T-cell (primary cell): ENCODE data around the gene TTC13. TPM values are rescaled to one million over a fixed set of nuclear protein-coding genes. Genes with fewer than 3 reads are reported as not detected.
A peak's percentile ranks its signal among the peaks of the same experiment; 100 is the strongest.

ENCODE experiments used
- ATAC-seq, 4 experiments: fragments of 200-7000 bp in 3 of 4; fragments of 150-1000 bp in 1 of 4; cut with Tn5 transposase; replicated peaks in 1 of 4; 1 replicate in 3 of 4; 2 replicates in 1 of 4; pipeline ENCODE4 v1.10.0; 2021; ENCODE audit warnings: moderate library complexity in 3 of 4, mild to moderate bottlenecking in 2 of 4, moderate number of reproducible peaks in 1 of 4
- CTCF ChIA-PET, 2 donors: fragments of 300-600 bp; sonication (Branson Sonifier 250); formaldehyde crosslinking; loops; one replicate each; lab custom pipeline; 2022; ENCODE audit warnings: antibody characterized with exemption in 2 of 2; lab: Charles Lee
- POLR2A ChIA-PET, 2 donors: fragments of 300-600 bp; sonication (Branson Sonifier 250); formaldehyde crosslinking; loops; one replicate each; lab custom pipeline; 2022; ENCODE audit warnings: antibody characterized with exemption in 2 of 2; lab: Charles Lee
- DNase-seq, 35 experiments: peaks; one replicate each; pipeline versions ENCODE4 v3.0.0 to v3.0.0-alpha.2; 2013 to 2023
- H3K27ac ChIP-seq: one replicate; pipeline ENCODE4 v1.5.1; 2013; ENCODE audit warnings: low read length
- H3K27me3 ChIP-seq, 2 experiments: replicated peaks in 1 of 2; 1 replicate in 1 of 2; 2 replicates in 1 of 2; pipeline versions ENCODE4 v1.6.1 to v1.7.0; 2013; ENCODE audit warnings: low read length in 1 of 2, mixed read lengths in 1 of 2; ENCODE audit not compliant: control insufficient read depth in 2 of 2, insufficient read depth in 2 of 2; ENCODE audit errors: extremely low read depth in 1 of 2
- H3K36me3 ChIP-seq, 2 donors: 1 replicate in 1 of 2; 2 replicates in 1 of 2; pipeline versions ENCODE4 v1.6.1 to v1.7.0; 2013; ENCODE audit warnings: low read length in 1 of 2; ENCODE audit not compliant: control insufficient read depth in 2 of 2, insufficient read depth in 1 of 2; ENCODE audit errors: extremely low read depth in 1 of 2
- H3K4me1 ChIP-seq, 2 experiments: 1 replicate in 1 of 2; 2 replicates in 1 of 2; pipeline versions ENCODE4 v1.6.1 to v1.7.0; 2013; ENCODE audit warnings: low read length in 2 of 2, mixed read lengths in 1 of 2; ENCODE audit not compliant: insufficient read depth in 2 of 2, control insufficient read depth in 1 of 2; ENCODE audit errors: extremely low read depth in 1 of 2
- H3K4me3 ChIP-seq, 2 donors: 1 replicate in 1 of 2; 2 replicates in 1 of 2; pipeline versions ENCODE4 v1.5.1 to v1.7.0; 2013; ENCODE audit warnings: mild to moderate bottlenecking in 2 of 2, low read length in 1 of 2, moderate library complexity in 1 of 2; ENCODE audit not compliant: control insufficient read depth in 1 of 2; ENCODE audit errors: extremely low read depth in 1 of 2
- H3K9me3 ChIP-seq: 2 replicates; pipeline ENCODE4 v1.7.0; 2013
- H3K27ac Mint-ChIP-seq, 2 donors: one replicate each; pipeline ENCODE4 v1.8.0; 2020 to 2021; ENCODE audit warnings: mild to moderate bottlenecking in 2 of 2, mixed read lengths in 2 of 2
- H3K27me3 Mint-ChIP-seq, 2 donors: one replicate each; pipeline ENCODE4 v1.8.0; 2021 to 2022; ENCODE audit warnings: mixed read lengths in 2 of 2
- H3K36me3 Mint-ChIP-seq: one replicate; pipeline ENCODE4 v1.8.0; 2021; ENCODE audit warnings: mixed read lengths
- H3K4me1 Mint-ChIP-seq, 3 donors: one replicate each; pipeline ENCODE4 v1.8.0; 2020 to 2022; ENCODE audit warnings: mixed read lengths in 3 of 3, mild to moderate bottlenecking in 1 of 3
- H3K4me3 Mint-ChIP-seq, 3 donors: one replicate each; pipeline ENCODE4 v1.8.0; 2020 to 2022; ENCODE audit warnings: mild to moderate bottlenecking in 3 of 3, mixed read lengths in 3 of 3, moderate library complexity in 3 of 3
- H3K9me3 Mint-ChIP-seq, 3 donors: one replicate each; pipeline ENCODE4 v1.8.0; 2020 to 2022; ENCODE audit warnings: mixed read lengths in 3 of 3
- WGBS: methylation state at CpG from one replicate; pipeline ENCODE4 v1.1.5; 2013; ENCODE audit warnings: missing lambda C conversion rate; ENCODE audit not compliant: insufficient coverage; 5-methylcytosine and 5-hydroxymethylcytosine counted together
- total RNA-seq, 35 experiments: library from RNA in 6 of 35; stranded (reverse) in 6 of 35; fragments of 120-200 nt in 1 of 35; gene quantifications; one replicate each; pipeline versions ENCODE4 v1.2.1 to v1.2.4 and lab custom pipeline; 2013 to 2026

The TTC13 gene
- total RNA-seq, 5 donors from 2014 or later (not counting 1 experiment from before 2014, with no cell fraction given) = 39.7 to 44.9 (median 42.2) TPM

DNA sequence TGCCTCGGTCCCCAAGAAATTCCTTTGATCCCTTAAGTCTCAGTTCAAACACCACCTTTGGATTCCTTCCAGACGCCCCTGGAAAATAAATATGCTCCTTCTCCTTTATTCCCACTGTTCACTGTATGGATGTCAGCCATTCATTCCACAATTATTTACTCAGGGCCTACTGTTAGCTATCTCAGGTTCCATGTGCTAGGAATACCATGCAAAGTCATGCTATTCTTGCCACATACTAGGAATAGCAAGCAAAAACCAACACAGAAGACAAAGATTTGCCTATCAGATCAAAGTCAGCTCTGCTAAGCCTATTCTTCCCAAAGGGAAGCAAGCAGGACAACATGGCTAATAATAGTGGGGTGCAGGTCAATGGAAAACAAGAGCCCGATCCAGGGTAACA, 29.8 kb downstream of the TTC13 start:
- ChIA-PET POLR2A (no interaction called here), CTCF (no interaction called here)
- H3K27me3 Mint-ChIP-seq = no peaks in the 10 kb centered on the region
- H3K27me3 ChIP-seq = no peaks in the 10 kb centered on the region
- no peak overlapping the region for H3K4me3 ChIP-seq
- no peaks in the 10 kb centered on the region for H3K9me3 ChIP-seq
- ATAC-seq (no peak), DNase-seq (no peak)
- peaks cover 0 to 9% (median 5%) of the 10 kb centered on the region in 3 donors for H3K4me1 Mint-ChIP-seq
- H3K4me3 Mint-ChIP-seq = no peak overlapping the region
- no peak overlapping the region for H3K27ac ChIP-seq
- no peak overlapping the region for H3K27ac Mint-ChIP-seq
- WGBS = 96% methylated on average over 2 of the region's 3 CpGs
- H3K36me3 Mint-ChIP-seq = peaks cover 60% of the 10 kb centered on the region
- no peaks in the 10 kb centered on the region for H3K4me1 ChIP-seq
- no peaks in the 10 kb centered on the region for H3K9me3 Mint-ChIP-seq
- H3K36me3 ChIP-seq = peaks cover 12 to 39% of the 10 kb centered on the region in 2 donors

GRCh38 chr1:230948301-230948700, 30.4 kb downstream of the TTC13 start:
- CTCF ChIA-PET = no interaction called here
- Mint-ChIP-seq H3K27me3 (no peaks in the 10 kb centered on the region), H3K4me3 (no peak overlapping the region), H3K4me1 (peaks cover 0 to 9% (median 5%) of the 10 kb centered on the region in 3 donors), H3K9me3 (no peaks in the 10 kb centered on the region), H3K36me3 (peaks cover 56% of the 10 kb centered on the region), H3K27ac (no peak overlapping the region)
- Histone ChIP-seq H3K4me1 (no peaks in the 10 kb centered on the region), H3K9me3 (no peaks in the 10 kb centered on the region), H3K27me3 (no peaks in the 10 kb centered on the region), H3K4me3 (no peak overlapping the region), H3K36me3 (peaks cover 13 to 36% of the 10 kb centered on the region in 2 donors), H3K27ac (no peak overlapping the region)
- no CpG with 5 or more reads among the region's 1 CpG for WGBS
- DNase-seq (no peak), ATAC-seq (no peak)
- POLR2A ChIA-PET = no interaction called here

DNA sequence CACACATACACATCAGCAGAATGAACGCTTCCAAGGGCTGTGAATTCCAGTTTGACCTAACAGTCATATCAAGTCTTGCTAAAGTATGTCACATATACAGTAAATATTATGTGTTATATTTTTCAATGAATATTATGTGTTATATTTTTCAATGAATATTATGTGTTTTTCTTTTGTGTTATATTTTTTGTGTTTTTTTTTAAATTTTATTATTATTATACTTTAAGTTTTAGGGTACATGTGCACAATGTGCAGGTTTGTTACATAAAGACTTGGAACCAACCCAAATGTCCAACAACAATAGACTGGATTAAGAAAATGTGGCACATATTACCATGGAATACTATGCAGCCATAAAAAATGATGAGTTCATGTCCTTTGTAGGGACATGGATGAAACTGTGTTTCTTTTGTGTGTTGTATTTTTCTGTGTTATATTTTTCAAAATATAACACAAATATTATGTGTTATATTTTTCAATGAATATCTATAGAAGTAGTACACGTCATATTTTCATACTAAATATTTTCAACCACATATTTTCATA, 35.5 kb downstream of the TTC13 start:
- Histone ChIP-seq H3K4me3 (no peak overlapping the region), H3K27me3 (no peaks in the 10 kb centered on the region), H3K4me1 (no peaks in the 10 kb centered on the region), H3K27ac (no peak overlapping the region), H3K36me3 (peaks cover 8 to 35% of the 10 kb centered on the region in 2 donors), H3K9me3 (no peaks in the 10 kb centered on the region)
- H3K36me3 Mint-ChIP-seq = peaks cover 60% of the 10 kb centered on the region
- DNase-seq (no peak), ATAC-seq (no peak)
- H3K9me3 Mint-ChIP-seq = no peaks in the 10 kb centered on the region
- POLR2A ChIA-PET = no interaction called here
- H3K27me3 Mint-ChIP-seq = no peaks in the 10 kb centered on the region
- H3K27ac Mint-ChIP-seq = no peak overlapping the region
- WGBS = no CpG with 5 or more reads among the region's 2 CpGs
- H3K4me1 Mint-ChIP-seq = peaks cover 3 to 7% (median 5%) of the 10 kb centered on the region in 3 donors
- no peak overlapping the region for H3K4me3 Mint-ChIP-seq
- CTCF ChIA-PET = no interaction called here

DNA sequence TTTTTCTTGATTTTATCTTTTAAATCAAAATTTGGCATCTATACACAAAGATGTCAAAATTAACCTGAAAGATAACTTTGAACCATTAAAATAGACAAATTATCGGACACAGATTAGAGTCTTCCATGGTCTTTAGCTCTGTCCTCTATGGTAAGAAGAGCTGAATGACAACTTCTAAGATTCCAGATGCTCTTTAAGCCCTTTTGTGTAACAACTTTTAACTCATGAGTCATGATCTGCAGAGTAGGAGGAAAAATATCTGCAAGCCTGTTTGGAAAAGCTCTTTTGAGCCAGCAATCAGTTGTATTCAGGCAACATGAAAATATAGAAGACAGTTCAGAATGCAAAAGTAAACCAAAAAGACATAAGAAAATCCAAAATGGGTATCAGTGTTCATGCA, 37.8 kb downstream of the TTC13 start:
- Histone ChIP-seq H3K9me3 (no peaks in the 10 kb centered on the region), H3K27ac (no peak overlapping the region), H3K36me3 (peaks cover 9 to 46% of the 10 kb centered on the region in 2 donors), H3K4me1 (no peaks in the 10 kb centered on the region), H3K4me3 (no peak overlapping the region), H3K27me3 (no peaks in the 10 kb centered on the region)
- H3K9me3 Mint-ChIP-seq = no peaks in the 10 kb centered on the region
- peaks cover 51% of the 10 kb centered on the region for H3K36me3 Mint-ChIP-seq
- peaks cover 5 to 7% (median 5%) of the 10 kb centered on the region in 3 donors for H3K4me1 Mint-ChIP-seq
- no peak overlapping the region for H3K27ac Mint-ChIP-seq
- CTCF ChIA-PET = no interaction called here
- DNase-seq = no peak
- no CpG with 5 or more reads among the region's 1 CpG for WGBS
- ATAC-seq = no peak
- H3K27me3 Mint-ChIP-seq = no peaks in the 10 kb centered on the region
- POLR2A ChIA-PET = interaction anchor here in 1 of 2 donors (0.6 kb wide), 1 partner anchor 10 kb away, joined by 4 read pairs; no protein-coding TSS in a partner anchor
- H3K4me3 Mint-ChIP-seq = no peak overlapping the region

GRCh38 chr1:230939806-230940489, 38.7 kb downstream of the TTC13 start:
- ATAC-seq (no peak), DNase-seq (no peak)
- no CpG with 5 or more reads among the region's 4 CpGs for WGBS
- Mint-ChIP-seq H3K4me1 (peaks cover 5 to 11% (median 5%) of the 10 kb centered on the region in 3 donors), H3K27ac (no peak overlapping the region), H3K9me3 (no peaks in the 10 kb centered on the region), H3K4me3 (no peak overlapping the region), H3K36me3 (peaks cover 52% of the 10 kb centered on the region), H3K27me3 (no peaks in the 10 kb centered on the region)
- H3K4me1 ChIP-seq = no peaks in the 10 kb centered on the region
- POLR2A ChIA-PET = no interaction called here
- no peak overlapping the region for H3K27ac ChIP-seq
- H3K27me3 ChIP-seq = no peaks in the 10 kb centered on the region
- H3K36me3 ChIP-seq = peaks cover 9 to 45% of the 10 kb centered on the region in 2 donors
- H3K9me3 ChIP-seq = no peaks in the 10 kb centered on the region
- CTCF ChIA-PET = interaction anchor here in 1 of 2 donors (1.1 kb wide), 1 partner anchor 257 kb away, joined by 3 read pairs; no protein-coding TSS in a partner anchor
- H3K4me3 ChIP-seq = no peak overlapping the region

DNA sequence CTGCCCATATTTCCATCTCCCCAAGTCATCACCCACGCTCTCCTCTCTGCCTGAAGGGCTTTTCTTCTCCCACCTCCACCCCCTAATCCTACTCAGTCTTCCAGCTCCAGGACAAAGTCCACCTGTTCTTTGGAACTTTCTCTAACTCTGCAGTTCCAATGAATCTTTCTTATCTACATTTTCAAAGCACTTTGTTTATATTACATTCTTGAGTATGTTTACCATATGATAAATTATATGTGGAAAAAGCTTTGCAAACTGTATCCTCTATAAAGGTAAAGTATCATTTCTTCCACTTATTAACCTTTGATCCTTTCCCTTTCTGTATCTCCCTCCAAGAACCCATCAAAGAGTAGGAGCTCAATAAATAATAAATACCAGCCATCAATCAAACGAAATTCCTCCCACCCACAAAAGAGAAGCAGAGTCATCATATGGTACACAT, 39.7 kb downstream of the TTC13 start:
- H3K4me3 ChIP-seq = no peak overlapping the region
- H3K27me3 ChIP-seq = no peaks in the 10 kb centered on the region
- H3K36me3 ChIP-seq = peaks cover 7 to 48% of the 10 kb centered on the region in 2 donors
- ATAC-seq = no peak
- CTCF ChIA-PET = interaction anchor here in 1 of 2 donors (1.1 kb wide), 1 partner anchor 256 kb away, joined by 3 read pairs; no protein-coding TSS in a partner anchor
- POLR2A ChIA-PET = no interaction called here
- Mint-ChIP-seq H3K36me3 (peaks cover 43% of the 10 kb centered on the region), H3K27ac (peak overlapping the region in 1 of 2 donors; percentile 24), H3K4me3 (no peak overlapping the region), H3K27me3 (no peaks in the 10 kb centered on the region), H3K9me3 (no peaks in the 10 kb centered on the region), H3K4me1 (peaks cover 5 to 11% (median 5%) of the 10 kb centered on the region in 3 donors)
- no peak for DNase-seq
- H3K27ac ChIP-seq = no peak overlapping the region
- H3K4me1 ChIP-seq = no peaks in the 10 kb centered on the region
- no peaks in the 10 kb centered on the region for H3K9me3 ChIP-seq
- WGBS = no CpG with 5 or more reads among the region's 2 CpGs
